ENCODE results near the gene MAN1A2.

GRCh38 chr1:117540532-117540931 is 173.3 kb downstream of the MAN1A2 start:
- TF ChIP-seq EZH2phosphoT487 (IDR thresholded peaks at IDR 0.05; ENCODE audit: borderline replicate concordance, low read length) = no peak
- no peak for TF ChIP-seq CTCF (conservative IDR thresholded peaks at IDR 0.05; ENCODE audit: low read depth, low read length)
- no peak for TF ChIP-seq EZH2 (IDR thresholded peaks at IDR 0.05; ENCODE audit: low read length, unreplicated experiment)
